ENCODE measurements around the gene RPL36AL. TPM values are rescaled to one million over a fixed set of nuclear protein-coding genes. Genes with fewer than 3 reads are reported as not detected.

Gene RPL36AL
- total RNA-seq, 1 experiment from 2014 or later = 161 TPM

- Mint-ChIP-seq H3K36me3 (ENCODE audit: insufficient read depth, unreplicated experiment) (peaks cover 36% of the 10 kb centered on the region), H3K27ac (ENCODE audit: unreplicated experiment) (peak overlapping the region; percentile 96), H3K4me1 (ENCODE audit: low read depth, unreplicated experiment) (peaks cover 23% of the 10 kb centered on the region), H3K27me3 (ENCODE audit: unreplicated experiment) (no peaks in the 10 kb centered on the region), H3K9me3 (ENCODE audit: low read depth, unreplicated experiment) (no peaks in the 10 kb centered on the region), H3K4me3 (ENCODE audit: low read depth, unreplicated experiment) (peak overlapping the region; percentile 92)
- BruUV-seq (replicated peaks) = no TSS peak
- CTCF ChIA-PET = no interaction called here
- no peak for TF ChIP-seq CTCF (IDR thresholded peaks at IDR 0.05; ENCODE audit: unreplicated experiment)
- intact Hi-C loops (cut with micrococcal nuclease; ENCODE audit: unreplicated experiment) = no loop called here
- no peak for DNase-seq
Measured at GRCh38 chr14:49598189-49598484, 22.3 kb downstream of the RPL36AL start.

GRCh38 chr14:49594347-49595091 lies 25.9 kb downstream of the RPL36AL start:
- H3K27ac Mint-ChIP-seq (ENCODE audit: unreplicated experiment) = peak overlapping the region; percentile 5

GRCh38 chr14:49593016-49593415 lies 27.4 kb downstream of the RPL36AL start:
- H3K4me3 Mint-ChIP-seq (ENCODE audit: low read depth, unreplicated experiment) = no peak overlapping the region
- DNase-seq = no peak
- CTCF ChIA-PET = no interaction called here
- intact Hi-C loops (cut with micrococcal nuclease; ENCODE audit: unreplicated experiment) = no loop called here
- no peaks in the 10 kb centered on the region for H3K27me3 Mint-ChIP-seq (ENCODE audit: unreplicated experiment)
- peaks cover 8% of the 10 kb centered on the region for H3K36me3 Mint-ChIP-seq (ENCODE audit: insufficient read depth, unreplicated experiment)
- no peaks in the 10 kb centered on the region for H3K9me3 Mint-ChIP-seq (ENCODE audit: low read depth, unreplicated experiment)
- H3K27ac Mint-ChIP-seq (ENCODE audit: unreplicated experiment) = no peak overlapping the region
- BruUV-seq (replicated peaks) = no TSS peak
- no peak for TF ChIP-seq CTCF (IDR thresholded peaks at IDR 0.05; ENCODE audit: unreplicated experiment)
- H3K4me1 Mint-ChIP-seq (ENCODE audit: low read depth, unreplicated experiment) = peaks cover 17% of the 10 kb centered on the region

More at GRCh38 chr14:49594347-49595091, 25.9 kb downstream of the RPL36AL start:
- CTCF ChIA-PET = interaction anchor here (0.8 kb wide), 1 partner anchor 39 kb away, joined by 3 read pairs; no protein-coding TSS in a partner anchor
- Mint-ChIP-seq H3K27me3 (ENCODE audit: unreplicated experiment) (no peaks in the 10 kb centered on the region), H3K36me3 (ENCODE audit: insufficient read depth, unreplicated experiment) (peaks cover 24% of the 10 kb centered on the region), H3K9me3 (ENCODE audit: low read depth, unreplicated experiment) (no peaks in the 10 kb centered on the region), H3K4me3 (ENCODE audit: low read depth, unreplicated experiment) (no peak overlapping the region), H3K4me1 (ENCODE audit: low read depth, unreplicated experiment) (peaks cover 17% of the 10 kb centered on the region)
- TF ChIP-seq CTCF (IDR thresholded peaks at IDR 0.05; ENCODE audit: unreplicated experiment) = no peak
- DNase-seq = no peak
- no TSS peak for BruUV-seq (replicated peaks)
- intact Hi-C loops (cut with micrococcal nuclease; ENCODE audit: unreplicated experiment) = no loop called here

GRCh38 chr14:49589387-49589786 lies 31.0 kb downstream of the RPL36AL start:
- Mint-ChIP-seq H3K27ac (ENCODE audit: unreplicated experiment) (no peak overlapping the region), H3K27me3 (ENCODE audit: unreplicated experiment) (no peaks in the 10 kb centered on the region), H3K4me1 (ENCODE audit: low read depth, unreplicated experiment) (peaks cover 2% of the 10 kb centered on the region), H3K4me3 (ENCODE audit: low read depth, unreplicated experiment) (no peak overlapping the region), H3K36me3 (ENCODE audit: insufficient read depth, unreplicated experiment) (peaks cover 27% of the 10 kb centered on the region), H3K9me3 (ENCODE audit: low read depth, unreplicated experiment) (no peaks in the 10 kb centered on the region)
- no peak for TF ChIP-seq CTCF (IDR thresholded peaks at IDR 0.05; ENCODE audit: unreplicated experiment)
- no TSS peak for BruUV-seq (replicated peaks)
- DNase-seq = no peak
- intact Hi-C loops (cut with micrococcal nuclease; ENCODE audit: unreplicated experiment) = no loop called here
- CTCF ChIA-PET = no interaction called here
